ENCODE results near the gene ZFYVE28. TPM values are rescaled to one million over a fixed set of nuclear protein-coding genes. Genes with fewer than 3 reads are reported as not detected.

Gene ZFYVE28
- polyA plus RNA-seq, 4 donors = 2.3 to 3.1 (median 2.7) TPM

GRCh38 chr4:2265113-2266110 is 153.0 kb downstream of the ZFYVE28 start:
- DNase-seq (ENCODE audit: low read depth in 4 of 4, low spot score in 2 of 4) = no peak

- no peak for DNase-seq (ENCODE audit: low read depth in 4 of 4, low spot score in 2 of 4)
These were observed 153.9 kb downstream of the ZFYVE28 start for GRCh38 chr4:2264481-2265041.

GRCh38 chr4:2263926-2264321 is 154.5 kb downstream of the ZFYVE28 start:
- DNase-seq (ENCODE audit: low read depth in 4 of 4, low spot score in 2 of 4) = no peak

- no peak for DNase-seq (ENCODE audit: low read depth in 4 of 4, low spot score in 2 of 4)
These were observed 155.5 kb downstream of the ZFYVE28 start for GRCh38 chr4:2262944-2263250.

- peak; percentile 88 to 97 (median 95) for DNase-seq (ENCODE audit: low read depth in 4 of 4, low spot score in 2 of 4)
These were observed 156.1 kb downstream of the ZFYVE28 start for GRCh38 chr4:2262145-2262943.

GRCh38 chr4:2261853-2262144 is 156.6 kb downstream of the ZFYVE28 start, which contains the start of gene MXD4:
Gene MXD4 (minus strand): TSS chr4:2262109. CDS start chr4:2261980, 129 bp downstream.
- no peak for DNase-seq (ENCODE audit: low read depth in 4 of 4, low spot score in 2 of 4)

GRCh38 chr4:2261110-2261852 is 157.2 kb downstream of the ZFYVE28 start:
- no peak for DNase-seq (ENCODE audit: low read depth in 4 of 4, low spot score in 2 of 4)

GRCh38 chr4:2260344-2261109 is 157.9 kb downstream of the ZFYVE28 start:
- no peak for DNase-seq (ENCODE audit: low read depth in 4 of 4, low spot score in 2 of 4)

GRCh38 chr4:2259541-2260343 is 158.7 kb downstream of the ZFYVE28 start:
- DNase-seq (ENCODE audit: low read depth in 4 of 4, low spot score in 2 of 4) = no peak

- DNase-seq (ENCODE audit: low read depth in 4 of 4, low spot score in 2 of 4) = no peak
These were observed 159.4 kb downstream of the ZFYVE28 start for GRCh38 chr4:2259036-2259540.

GRCh38 chr4:2258091-2259035 is 160.1 kb downstream of the ZFYVE28 start:
- DNase-seq (ENCODE audit: low read depth in 4 of 4, low spot score in 2 of 4) = no peak

- DNase-seq (ENCODE audit: low read depth in 4 of 4, low spot score in 2 of 4) = no peak
These were observed 160.9 kb downstream of the ZFYVE28 start for GRCh38 chr4:2257361-2258081.

- no peak for DNase-seq (ENCODE audit: low read depth in 4 of 4, low spot score in 2 of 4)
These were observed 161.7 kb downstream of the ZFYVE28 start for GRCh38 chr4:2256781-2257191.

- no peak for DNase-seq (ENCODE audit: low read depth in 4 of 4, low spot score in 2 of 4)
These were observed 162.2 kb downstream of the ZFYVE28 start for GRCh38 chr4:2256156-2256731.

GRCh38 chr4:2255501-2256155 is 162.8 kb downstream of the ZFYVE28 start:
- no peak for DNase-seq (ENCODE audit: low read depth in 4 of 4, low spot score in 2 of 4)
